Keratinocyte (primary cell): ENCODE results near the gene ATF4.

Experiments used
- EZH2 ChIP-seq: IDR thresholded peaks from one replicate; pipeline ENCODE4 v1.6.1; 2012; ENCODE audit warnings: inconsistent platforms, mild to moderate bottlenecking, low read length, moderate library complexity
- TF ChIP-seq, protein P1 (sequence below), 3 experiments: IDR thresholded peaks in 1 of 3; conservative IDR thresholded peaks in 1 of 3; optimal IDR thresholded peaks in 1 of 3; 2 replicates in 2 of 3; 3 replicates in 1 of 3; pipeline versions ENCODE3 to v1.5.1; 2011; ENCODE audit warnings: low read length in 3 of 3, mild to moderate bottlenecking in 3 of 3, moderate library complexity in 2 of 3, control low read depth in 1 of 3, inconsistent platforms in 1 of 3; ENCODE audit not compliant: insufficient read depth in 2 of 3; ENCODE audit errors: extremely low read depth in 1 of 3

DNA sequence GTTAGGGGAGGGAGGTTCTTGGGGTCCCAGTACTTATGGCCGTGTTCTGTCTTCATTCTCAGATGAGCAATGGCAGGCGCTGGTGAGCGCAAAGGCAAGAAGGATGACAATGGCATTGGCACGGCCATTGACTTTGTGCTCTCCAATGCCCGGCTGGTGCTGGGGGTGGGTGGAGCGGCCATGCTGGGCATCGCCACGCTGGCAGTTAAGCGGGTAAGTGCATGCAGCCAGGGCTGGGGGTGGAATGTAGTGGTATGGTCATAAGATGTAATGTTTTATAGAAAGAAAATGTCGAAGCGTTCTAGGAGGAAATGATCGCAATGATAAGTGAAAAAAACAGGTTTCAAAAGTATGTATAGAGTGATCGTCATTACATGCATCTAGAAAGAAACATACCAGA lies 9.1 kb upstream of the ATF4 start:
- TF ChIP-seq, protein P1, sequence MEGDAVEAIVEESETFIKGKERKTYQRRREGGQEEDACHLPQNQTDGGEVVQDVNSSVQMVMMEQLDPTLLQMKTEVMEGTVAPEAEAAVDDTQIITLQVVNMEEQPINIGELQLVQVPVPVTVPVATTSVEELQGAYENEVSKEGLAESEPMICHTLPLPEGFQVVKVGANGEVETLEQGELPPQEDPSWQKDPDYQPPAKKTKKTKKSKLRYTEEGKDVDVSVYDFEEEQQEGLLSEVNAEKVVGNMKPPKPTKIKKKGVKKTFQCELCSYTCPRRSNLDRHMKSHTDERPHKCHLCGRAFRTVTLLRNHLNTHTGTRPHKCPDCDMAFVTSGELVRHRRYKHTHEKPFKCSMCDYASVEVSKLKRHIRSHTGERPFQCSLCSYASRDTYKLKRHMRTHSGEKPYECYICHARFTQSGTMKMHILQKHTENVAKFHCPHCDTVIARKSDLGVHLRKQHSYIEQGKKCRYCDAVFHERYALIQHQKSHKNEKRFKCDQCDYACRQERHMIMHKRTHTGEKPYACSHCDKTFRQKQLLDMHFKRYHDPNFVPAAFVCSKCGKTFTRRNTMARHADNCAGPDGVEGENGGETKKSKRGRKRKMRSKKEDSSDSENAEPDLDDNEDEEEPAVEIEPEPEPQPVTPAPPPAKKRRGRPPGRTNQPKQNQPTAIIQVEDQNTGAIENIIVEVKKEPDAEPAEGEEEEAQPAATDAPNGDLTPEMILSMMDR (optimal IDR thresholded peaks at IDR 0.05 in 1 of 3, IDR thresholded peaks at IDR 0.05 in 1 of 3, conservative IDR thresholded peaks at IDR 0.05 in 1 of 3; ENCODE audit: extremely low read depth in 1 of 3, insufficient read depth in 2 of 3, low read length in 3 of 3): no peak
- no peak for TF ChIP-seq EZH2
